SHP77 treated with DMSO at 0.1 percent for 48 hours (cell line): ENCODE results near the gene EMILIN2.

Source experiments
- DNase-seq: peaks from one replicate; lab custom pipeline; 2025; lab: John Stamatoyannopoulos, UW

The EMILIN2 gene

DNA sequence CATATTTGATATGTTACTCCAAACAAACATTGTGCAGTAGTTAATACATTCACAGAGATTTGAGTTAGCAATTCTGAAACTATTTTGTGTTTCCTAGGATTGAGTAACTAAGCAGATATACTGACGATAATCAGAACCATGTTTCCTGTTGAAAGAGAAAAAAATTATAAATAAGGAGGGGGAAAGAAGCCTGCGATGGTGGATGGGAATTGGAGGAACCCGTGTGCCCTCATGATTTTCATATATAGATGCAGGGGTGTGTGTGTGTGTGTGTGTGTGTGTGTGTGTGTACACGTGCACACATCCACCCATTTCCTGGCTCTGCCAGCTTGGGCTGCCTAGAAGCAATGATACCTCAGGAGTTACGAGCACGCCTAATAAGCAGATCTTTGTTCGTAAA is 109.2 kb downstream of the EMILIN2 start:
- no peak for DNase-seq

- DNase-seq, result no peak
These were observed 112.1 kb downstream of the EMILIN2 start for GRCh38 chr18:2958819-2959298.

GRCh38 chr18:2959341-2959740 is 112.5 kb downstream of the EMILIN2 start:
- DNase-seq, result no peak

DNA sequence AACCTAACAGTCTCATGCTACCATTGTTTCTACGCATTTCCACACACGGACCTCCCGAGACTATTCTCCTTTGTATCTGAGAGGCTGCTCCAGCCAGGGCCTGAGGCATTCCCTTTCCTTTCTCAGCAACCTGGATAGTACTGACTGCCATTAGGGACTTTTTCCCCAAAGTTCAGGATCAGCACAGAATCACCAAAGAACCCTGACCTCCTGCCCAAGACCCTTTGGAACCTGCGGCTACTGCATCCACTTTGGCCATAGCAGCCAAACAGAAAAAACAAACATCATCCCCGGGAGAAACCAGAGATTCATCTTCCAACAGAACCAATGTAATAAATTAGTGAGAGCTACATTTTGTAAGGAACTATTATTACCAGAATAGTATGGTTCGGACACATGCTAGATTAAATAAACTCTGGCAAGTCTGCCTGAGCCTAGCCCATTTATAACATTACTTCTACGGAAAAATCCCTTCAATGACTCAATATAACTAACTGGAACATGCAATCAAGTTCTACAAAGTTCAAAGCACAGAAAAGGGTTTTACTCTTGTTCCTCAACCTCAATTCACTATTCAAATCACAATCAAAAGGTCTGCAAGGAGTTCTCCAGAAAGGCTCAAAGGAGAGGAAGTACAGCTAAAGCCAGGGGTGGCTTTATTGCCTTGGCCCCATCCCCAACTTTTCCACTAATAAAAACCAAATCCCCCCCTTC is 114.3 kb downstream of the EMILIN2 start:
- no peak for DNase-seq

- DNase-seq, result no peak
These were observed 115.0 kb downstream of the EMILIN2 start for GRCh38 chr18:2961821-2962220.

DNA sequence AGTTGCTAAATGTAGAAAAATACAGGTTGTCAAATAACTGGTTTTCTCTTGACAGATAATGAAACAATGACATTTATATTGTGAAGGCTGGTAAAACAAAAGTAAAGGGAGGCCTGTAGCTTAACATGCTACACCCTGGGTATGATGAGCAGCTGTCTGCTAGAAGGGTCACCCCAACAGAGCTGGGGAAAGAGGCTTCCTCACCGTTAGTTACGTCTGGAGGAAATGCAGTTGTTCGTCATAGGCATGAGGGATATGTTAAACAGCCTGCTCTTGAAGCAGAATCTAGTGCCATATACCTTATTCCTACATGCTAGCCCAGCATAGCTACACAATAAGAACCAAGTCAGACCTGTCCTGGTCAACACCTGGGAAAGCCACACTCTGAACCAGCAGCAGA is 116.2 kb downstream of the EMILIN2 start:
- no peak for DNase-seq

- no peak for DNase-seq
These were observed 117.7 kb downstream of the EMILIN2 start for GRCh38 chr18:2964361-2965010.
